Measurements from ENCODE around the gene LDOC1. TPM values are rescaled to one million over a fixed set of nuclear protein-coding genes. Genes with fewer than 3 reads are reported as not detected.

LDOC1 gene
- 1 to 10 TPM in 3 of 6 experiments, under 1 TPM in 3; 0.18 to 1.8 (median 1.1) TPM for total RNA-seq
- long read RNA-seq, result 0 reads

GRCh38 chrX:141176586-141177451, at the start of gene LDOC1:
LDOC1 (minus strand) TSS chrX:141177129; CDS start chrX:141177021, 108 bp downstream.
- H3K27me3 ChIP-seq, result no peaks in the 10 kb centered on the region
- H3K9me3 ChIP-seq, result no peaks in the 10 kb centered on the region
- 20% methylated on average over 1 of the region's 83 CpGs for WGBS (ENCODE audit: insufficient coverage, low coverage, low lambda C conversion rate, missing lambda C conversion rate)
- DNase-seq, result peak; percentile 51 to 64 (median 61)
- intact Hi-C loops (cut with DNase I), result no loop called here
- no peak for TF ChIP-seq POLR2A (IDR thresholded peaks at IDR 0.05)
- TF ChIP-seq CTCF (IDR thresholded peaks at IDR 0.05), result no peak
- peak; percentile 83 to 92 (median 84) for ATAC-seq
- peak within 1 kb of the TSS; percentile 11 to 41 (median 33) for H3K4me3 ChIP-seq
- H3K27ac ChIP-seq, result no peak within 1 kb of the TSS
- H3K36me3 ChIP-seq, result no peaks in the 10 kb centered on the region
- H3K4me1 ChIP-seq, result no peaks in the 10 kb centered on the region

- TF ChIP-seq CTCF (IDR thresholded peaks at IDR 0.05) (no peak), POLR2A (IDR thresholded peaks at IDR 0.05) (no peak)
- no peaks in the 10 kb centered on the region for H3K27me3 ChIP-seq
- no peak overlapping the region for H3K4me3 ChIP-seq
- intact Hi-C loops (cut with DNase I), result no loop called here
- ATAC-seq, result no peak
- no peak overlapping the region for H3K27ac ChIP-seq
- no peaks in the 10 kb centered on the region for H3K4me1 ChIP-seq
- H3K36me3 ChIP-seq, result no peaks in the 10 kb centered on the region
- 61% methylated on average over 2 of the region's 2 CpGs for WGBS (ENCODE audit: insufficient coverage, low coverage, low lambda C conversion rate, missing lambda C conversion rate)
- no peaks in the 10 kb centered on the region for H3K9me3 ChIP-seq
- DNase-seq, result no peak
Observed at GRCh38 chrX:141221611-141222010, 44.7 kb upstream of the LDOC1 start.

GRCh38 chrX:141220342-141221008, 43.5 kb upstream of the LDOC1 start:
- Histone ChIP-seq H3K4me3 (no peak overlapping the region), H3K27me3 (no peaks in the 10 kb centered on the region), H3K36me3 (no peaks in the 10 kb centered on the region), H3K9me3 (no peaks in the 10 kb centered on the region), H3K4me1 (no peaks in the 10 kb centered on the region), H3K27ac (no peak overlapping the region)
- intact Hi-C loops (cut with DNase I), result no loop called here
- ATAC-seq, result peak in 1 of 4 donors; percentile 68
- no peak for DNase-seq
- TF ChIP-seq CTCF (IDR thresholded peaks at IDR 0.05) (no peak), POLR2A (IDR thresholded peaks at IDR 0.05) (no peak)
- 25% methylated on average over 3 of the region's 3 CpGs for WGBS (ENCODE audit: insufficient coverage, low coverage, low lambda C conversion rate, missing lambda C conversion rate)

GRCh38 chrX:141214196-141214595, 37.3 kb upstream of the LDOC1 start:
- no peak overlapping the region for H3K27ac ChIP-seq
- H3K4me3 ChIP-seq, result no peak overlapping the region
- no peaks in the 10 kb centered on the region for H3K4me1 ChIP-seq
- DNase-seq, result no peak
- no peak for ATAC-seq
- 30% methylated on average over 1 of the region's 1 CpG for WGBS (ENCODE audit: insufficient coverage, low coverage, low lambda C conversion rate, missing lambda C conversion rate)
- H3K27me3 ChIP-seq, result no peaks in the 10 kb centered on the region
- TF ChIP-seq CTCF (IDR thresholded peaks at IDR 0.05), result no peak
- no peak for TF ChIP-seq POLR2A (IDR thresholded peaks at IDR 0.05)
- intact Hi-C loops (cut with DNase I), result no loop called here
- H3K9me3 ChIP-seq, result no peaks in the 10 kb centered on the region
- no peaks in the 10 kb centered on the region for H3K36me3 ChIP-seq

All from right lobe of liver (tissue), 6 donors.